ENCODE results near the gene RIT2.
"Not testable (repeated sequence)": the region's sequence is repeated elsewhere in the genome, so short reads cannot be mapped to it uniquely, and the experiment has no call there.

RIT2 gene

DNA sequence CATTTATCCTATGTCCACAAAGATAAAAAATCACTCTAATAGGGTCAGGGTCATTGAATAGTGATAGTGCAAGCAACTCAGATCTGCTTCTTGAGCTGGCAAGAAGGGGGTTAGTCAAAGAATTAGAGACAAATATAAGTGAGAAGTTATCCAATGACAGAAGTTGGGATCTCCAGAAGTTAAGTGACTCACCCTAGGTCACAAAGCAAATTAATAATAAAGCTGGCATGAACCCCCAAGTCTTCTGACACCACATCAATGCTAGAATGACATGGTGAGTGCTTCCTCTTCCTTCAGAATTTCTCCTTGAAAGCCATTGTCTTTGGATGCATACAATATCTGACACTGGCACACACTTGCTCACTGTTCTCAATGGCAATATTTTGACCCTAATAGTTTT, 343.5 kb downstream of the RIT2 start:
- H3K27me3 Mint-ChIP-seq, result no peaks in the 10 kb centered on the region
- H3K9me3 Mint-ChIP-seq, result peaks cover 0 to 8% of the 10 kb centered on the region in 2 donors
- no peak for DNase-seq
- H3K4me3 Mint-ChIP-seq, result no peak overlapping the region
- no peaks in the 10 kb centered on the region for H3K4me1 Mint-ChIP-seq
- H3K27ac Mint-ChIP-seq, result no peak overlapping the region
- no peak for ATAC-seq

DNA sequence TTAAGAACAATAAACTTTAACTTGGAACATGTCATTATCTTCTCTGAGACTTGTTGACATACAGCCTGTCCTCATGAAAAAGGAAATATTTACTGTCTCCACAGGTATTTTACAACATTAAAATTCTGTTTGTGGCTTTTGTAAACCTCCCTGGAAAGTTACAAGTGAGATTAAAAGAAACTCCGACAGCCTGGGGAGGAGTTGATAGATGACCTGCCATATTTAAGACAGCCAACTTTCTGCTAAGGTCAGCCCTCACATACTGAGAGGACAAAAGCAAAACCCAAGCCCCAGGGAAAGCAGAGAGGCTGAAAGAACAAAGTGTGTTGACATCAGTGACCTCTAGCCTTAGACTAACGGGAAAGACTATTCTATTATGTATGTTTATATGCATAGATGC, 350.2 kb downstream of the RIT2 start:
- no peak for DNase-seq
- H3K4me1 Mint-ChIP-seq, result no peaks in the 10 kb centered on the region
- no peaks in the 10 kb centered on the region for H3K27me3 Mint-ChIP-seq
- H3K9me3 Mint-ChIP-seq, result peaks cover 5 to 9% of the 10 kb centered on the region in 2 donors
- H3K4me3 Mint-ChIP-seq, result no peak overlapping the region
- H3K27ac Mint-ChIP-seq, result no peak overlapping the region
- ATAC-seq, result no peak

DNA sequence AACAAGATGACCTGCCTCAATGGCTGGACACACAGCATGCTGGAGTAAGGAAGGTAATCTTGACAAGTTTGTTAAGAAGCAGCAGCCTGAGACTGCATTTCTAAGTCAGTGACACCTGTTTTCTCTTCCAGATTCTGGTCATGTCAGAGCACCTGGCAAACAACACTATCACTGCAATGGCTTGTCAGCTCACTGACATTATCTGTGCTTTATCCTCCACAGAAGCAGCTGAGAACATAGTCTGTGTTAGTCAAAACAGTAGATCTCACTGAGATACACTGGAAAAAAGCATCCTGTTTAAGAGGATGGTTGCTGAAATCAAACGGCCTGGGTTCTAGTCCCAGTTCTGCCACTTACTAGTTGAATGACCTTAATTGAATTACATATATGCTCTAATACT, 355.2 kb downstream of the RIT2 start:
- Mint-ChIP-seq H3K27ac (no peak overlapping the region), H3K27me3 (no peaks in the 10 kb centered on the region), H3K9me3 (peaks cover 7% of the 10 kb centered on the region in 2 donors), H3K4me1 (no peaks in the 10 kb centered on the region), H3K4me3 (no peak overlapping the region)
- ATAC-seq (no peak), DNase-seq (no peak)

DNA sequence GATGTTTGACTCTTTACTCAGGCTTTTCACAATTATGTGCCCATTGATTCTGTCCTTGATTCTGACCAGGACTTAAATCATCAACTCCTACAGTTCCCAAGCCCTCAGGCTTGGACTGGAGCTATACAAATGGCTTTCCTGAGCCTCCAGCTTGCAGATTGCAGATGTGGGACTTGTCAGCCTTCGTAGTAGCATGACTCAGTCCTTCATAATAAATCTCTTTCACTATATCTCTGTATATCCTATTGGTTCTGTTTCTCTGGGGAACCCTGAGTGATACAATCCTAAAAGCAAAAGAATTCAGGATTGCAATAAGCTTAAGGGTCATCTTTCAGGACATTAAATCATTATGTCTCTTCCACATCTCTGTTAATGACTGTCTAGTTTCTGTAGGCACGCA, 356.6 kb downstream of the RIT2 start:
- H3K4me1 Mint-ChIP-seq, result no peaks in the 10 kb centered on the region
- H3K27ac Mint-ChIP-seq, result no peak overlapping the region
- H3K9me3 Mint-ChIP-seq, result peaks cover 7% of the 10 kb centered on the region in 2 donors
- no peak for ATAC-seq
- no peaks in the 10 kb centered on the region for H3K27me3 Mint-ChIP-seq
- no peak for DNase-seq
- H3K4me3 Mint-ChIP-seq, result no peak overlapping the region

DNA sequence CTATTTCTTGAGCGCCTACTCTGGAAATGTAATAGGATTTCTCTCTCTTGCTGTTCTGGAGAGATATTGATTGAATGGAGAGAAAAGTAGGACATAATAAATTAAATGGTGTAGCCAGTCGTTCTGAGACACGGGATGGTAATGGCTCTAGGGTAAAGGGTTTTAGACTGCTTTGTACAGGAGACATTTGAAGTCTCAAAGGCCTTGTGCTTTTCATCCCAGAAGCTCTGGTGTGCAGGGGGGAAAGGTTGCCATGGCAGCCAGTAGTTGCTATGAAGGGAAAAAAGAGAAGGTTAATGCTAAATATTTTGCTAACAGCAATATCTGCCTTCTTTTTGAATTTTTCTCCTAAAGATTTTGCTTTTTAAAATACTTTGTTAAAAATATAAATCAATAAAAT, 359.3 kb downstream of the RIT2 start:
- H3K4me1 Mint-ChIP-seq, result no peaks in the 10 kb centered on the region
- no peak for DNase-seq
- no peak overlapping the region for H3K4me3 Mint-ChIP-seq
- H3K27ac Mint-ChIP-seq, result no peak overlapping the region
- H3K27me3 Mint-ChIP-seq, result no peaks in the 10 kb centered on the region
- H3K9me3 Mint-ChIP-seq, result peaks cover 7% of the 10 kb centered on the region in 2 donors
- ATAC-seq, result no peak

DNA sequence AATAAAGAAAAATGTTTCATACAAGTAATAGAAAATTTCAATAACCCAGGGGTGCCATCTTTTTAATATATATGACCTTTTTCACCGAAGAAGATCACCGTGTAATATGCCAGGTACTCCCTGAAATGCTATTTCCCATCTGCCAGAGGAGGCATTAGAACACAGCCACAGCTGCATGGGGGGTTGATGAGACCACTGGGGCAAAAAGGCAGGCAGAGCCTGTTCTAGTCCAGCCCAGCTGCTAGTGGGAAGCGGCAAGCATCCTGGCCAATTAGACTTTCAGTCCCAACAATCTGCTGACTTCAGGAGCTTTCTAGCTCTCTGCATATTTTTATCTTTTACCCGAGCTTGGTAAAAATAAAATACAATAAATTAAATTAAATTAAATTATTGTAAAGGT, 362.6 kb downstream of the RIT2 start:
- no peak for ATAC-seq
- no peaks in the 10 kb centered on the region for H3K27me3 Mint-ChIP-seq
- H3K27ac Mint-ChIP-seq, result no peak overlapping the region
- no peaks in the 10 kb centered on the region for H3K4me1 Mint-ChIP-seq
- H3K4me3 Mint-ChIP-seq, result no peak overlapping the region
- DNase-seq, result no peak
- peaks cover 0 to 5% of the 10 kb centered on the region in 2 donors for H3K9me3 Mint-ChIP-seq

DNA sequence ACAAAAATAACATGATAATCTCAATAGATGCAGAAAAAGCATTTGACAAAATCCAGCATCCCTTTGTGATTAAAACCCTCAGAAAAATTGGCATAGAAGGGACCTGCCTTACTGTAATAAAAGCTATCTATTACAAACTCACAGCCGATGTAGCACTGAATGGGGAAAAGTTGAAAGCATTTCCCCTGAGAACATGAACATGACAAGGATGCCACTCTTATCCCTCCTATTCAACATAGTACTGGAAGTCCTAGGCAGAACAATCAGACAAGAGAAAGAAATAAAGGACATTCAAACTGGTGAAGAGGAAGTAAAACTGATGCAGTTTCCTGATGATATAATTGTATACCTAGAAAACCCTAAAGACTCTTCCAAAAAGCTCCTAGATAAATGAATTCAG, 368.7 kb downstream of the RIT2 start:
- ATAC-seq, result no peak
- Mint-ChIP-seq H3K4me1 (no peaks in the 10 kb centered on the region), H3K4me3 (no peak overlapping the region), H3K27me3 (no peaks in the 10 kb centered on the region), H3K27ac (no peak overlapping the region), H3K9me3 (peaks cover 0 to 5% of the 10 kb centered on the region in 2 donors)
- DNase-seq, result no peak

DNA sequence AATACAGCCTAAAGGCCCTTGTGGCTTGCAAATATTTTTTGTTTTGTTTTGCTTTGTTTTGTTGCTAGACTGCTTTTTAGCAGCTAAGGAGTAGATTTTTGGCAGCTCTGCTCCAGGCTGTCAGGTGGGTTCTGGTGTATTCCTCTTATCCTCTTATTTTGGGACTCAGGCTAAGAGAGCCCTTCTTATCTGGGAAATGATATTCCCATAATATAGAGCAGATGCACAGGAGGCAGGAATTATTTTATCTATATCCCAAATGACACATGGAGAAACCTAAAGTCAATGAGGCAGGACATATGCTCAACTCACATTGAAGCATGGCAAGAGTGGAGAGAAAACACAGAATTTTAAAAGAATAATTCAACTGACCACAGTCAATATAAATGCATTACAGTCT, 369.6 kb downstream of the RIT2 start:
- Mint-ChIP-seq H3K27ac (no peak overlapping the region), H3K9me3 (peaks cover 0 to 5% of the 10 kb centered on the region in 2 donors), H3K4me3 (no peak overlapping the region), H3K27me3 (no peaks in the 10 kb centered on the region), H3K4me1 (no peaks in the 10 kb centered on the region)
- ATAC-seq, result no peak
- DNase-seq, result no peak

DNA sequence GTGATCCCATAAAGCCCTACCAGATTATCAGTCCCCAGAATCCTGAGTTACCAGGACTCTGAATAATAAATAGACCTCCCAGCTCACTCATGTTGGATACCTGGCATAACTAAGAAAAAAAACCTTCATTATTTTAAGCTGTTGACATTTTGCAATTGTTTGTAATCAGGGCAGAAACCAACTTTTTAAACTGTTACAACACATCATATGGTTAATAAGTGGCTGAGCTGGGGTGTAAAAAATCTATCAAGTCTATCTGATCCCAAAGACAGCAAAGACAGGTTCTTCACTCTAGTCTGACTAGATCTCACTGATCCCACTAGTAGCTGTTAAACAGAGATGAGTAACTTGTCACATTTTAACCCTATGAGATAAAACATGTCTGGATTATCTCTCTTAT, 370.3 kb downstream of the RIT2 start:
- ATAC-seq, result no peak
- Mint-ChIP-seq H3K9me3 (peaks cover 0 to 5% of the 10 kb centered on the region in 2 donors), H3K4me1 (no peaks in the 10 kb centered on the region), H3K27me3 (no peaks in the 10 kb centered on the region), H3K4me3 (no peak overlapping the region), H3K27ac (no peak overlapping the region)
- no peak for DNase-seq

DNA sequence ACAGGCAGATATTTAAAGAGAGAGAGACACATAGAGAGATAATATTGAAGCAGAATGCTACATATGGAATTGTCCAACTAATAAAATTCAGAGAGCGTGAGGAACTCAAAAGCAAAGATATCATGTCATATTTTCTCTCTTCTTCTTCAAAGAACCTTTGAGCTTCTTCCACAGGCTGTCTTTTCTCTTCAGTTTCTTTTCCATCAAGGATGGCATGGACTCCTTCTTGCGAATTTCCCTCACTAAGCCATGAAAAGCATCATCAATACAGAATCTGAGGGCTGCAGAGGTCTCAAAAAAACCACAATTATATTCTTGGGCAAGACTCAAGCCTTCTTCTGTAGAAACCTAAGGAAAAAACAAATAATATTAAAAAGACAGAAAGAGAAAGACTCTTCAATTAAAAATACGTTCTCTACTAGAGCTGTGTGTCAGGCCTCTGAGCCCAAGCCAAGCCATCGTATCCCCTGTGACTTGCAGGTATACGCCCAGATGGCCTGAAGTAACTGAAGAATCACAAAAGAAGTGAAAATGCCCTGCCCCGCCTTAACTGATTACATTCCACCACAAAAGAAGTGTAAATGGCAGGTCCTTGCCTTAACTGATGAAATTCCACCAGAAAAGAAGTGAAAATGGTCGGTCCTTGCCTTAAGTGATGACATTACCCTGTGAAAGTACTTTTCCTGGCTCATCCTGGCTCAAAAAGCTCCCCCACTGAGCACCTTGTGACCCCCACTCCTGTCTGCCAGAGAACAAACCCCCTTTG, 371.9 kb downstream of the RIT2 start:
- no peak for ATAC-seq

DNA sequence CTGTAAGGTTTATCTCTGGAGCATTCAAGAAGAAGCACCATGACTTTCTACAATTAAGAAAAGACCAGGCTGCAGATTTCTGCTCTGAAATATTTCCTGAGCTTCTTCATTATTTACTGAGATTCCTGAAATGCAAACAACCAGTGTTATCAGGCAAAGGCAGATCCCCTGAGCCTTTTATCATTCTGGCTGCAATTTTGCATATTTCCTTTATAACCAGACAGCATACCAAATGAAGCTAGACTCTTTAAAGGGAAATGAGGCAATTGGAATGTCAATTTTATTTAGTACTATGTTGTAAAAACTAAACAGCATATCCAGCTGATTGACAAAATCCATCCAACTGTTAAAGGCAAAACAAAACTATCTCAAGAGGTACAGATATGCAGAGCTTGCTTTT, 372.5 kb downstream of the RIT2 start:
- no peak for ATAC-seq
- H3K4me1 Mint-ChIP-seq, result no peaks in the 10 kb centered on the region
- H3K4me3 Mint-ChIP-seq, result no peak overlapping the region
- H3K9me3 Mint-ChIP-seq, result peaks cover 0 to 6% of the 10 kb centered on the region in 2 donors
- no peak overlapping the region for H3K27ac Mint-ChIP-seq
- H3K27me3 Mint-ChIP-seq, result no peaks in the 10 kb centered on the region
- DNase-seq, result no peak

More for the DNA sequence above, 371.9 kb downstream of the RIT2 start:
- no peaks in the 10 kb centered on the region for H3K4me1 Mint-ChIP-seq
- H3K27me3 Mint-ChIP-seq, result no peaks in the 10 kb centered on the region
- no peak for DNase-seq
- H3K4me3 Mint-ChIP-seq, result no peak overlapping the region
- peaks cover under 1 to 4% of the 10 kb centered on the region in 2 donors for H3K9me3 Mint-ChIP-seq
- no peak overlapping the region for H3K27ac Mint-ChIP-seq

DNA sequence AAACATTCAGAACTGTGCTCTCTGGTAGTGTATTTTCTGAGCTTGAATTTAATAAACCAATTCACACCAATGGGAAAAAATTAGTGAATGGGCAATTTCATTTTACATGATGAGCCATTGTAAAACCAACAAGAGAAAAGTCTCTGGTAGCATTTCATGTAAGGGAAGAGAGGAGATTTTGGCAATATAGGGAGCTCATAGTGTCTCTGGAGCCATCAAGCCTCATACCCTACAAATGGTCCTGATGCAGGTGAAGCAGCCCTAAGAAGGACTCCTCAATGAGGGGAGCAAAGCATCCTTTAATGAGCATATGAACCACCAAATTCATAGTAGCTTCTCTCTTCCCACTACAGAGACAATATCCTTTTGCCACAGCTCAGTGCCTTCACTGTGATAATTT, 373.0 kb downstream of the RIT2 start:
- no peak for DNase-seq
- ATAC-seq, result no peak
- Mint-ChIP-seq H3K9me3 (peaks cover 0 to 11% of the 10 kb centered on the region in 2 donors), H3K4me1 (no peaks in the 10 kb centered on the region), H3K27me3 (no peaks in the 10 kb centered on the region), H3K4me3 (no peak overlapping the region), H3K27ac (no peak overlapping the region)

DNA sequence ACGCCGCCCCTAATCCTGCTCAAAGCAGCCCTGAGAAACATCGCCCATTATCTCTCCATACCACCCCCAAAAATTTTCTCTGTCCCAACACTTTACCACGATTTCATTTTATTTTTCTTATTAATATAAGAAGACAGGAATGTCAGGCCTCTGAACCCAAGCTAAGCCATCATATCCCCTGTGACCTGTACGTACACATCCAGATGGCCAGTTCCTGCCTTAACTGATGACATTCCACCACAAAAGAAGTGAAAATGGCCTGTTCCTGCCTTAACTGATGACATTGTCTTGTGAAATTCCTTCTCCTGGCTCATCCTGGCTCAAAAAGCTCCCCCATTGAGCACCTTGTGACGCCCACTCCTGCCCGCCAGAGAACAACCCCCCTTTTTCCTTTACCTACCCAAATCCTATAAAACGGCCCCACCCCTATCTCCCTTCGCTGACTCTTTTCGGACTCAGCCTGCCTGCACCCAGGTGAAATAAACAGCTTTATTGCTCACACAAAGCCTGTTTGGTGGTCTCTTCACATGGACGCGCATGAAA, 373.6 kb downstream of the RIT2 start:
- not testable (repeated sequence) for DNase-seq, H3K4me3 Mint-ChIP-seq, H3K27ac Mint-ChIP-seq, H3K4me1 Mint-ChIP-seq, H3K27me3 Mint-ChIP-seq, ATAC-seq
- H3K9me3 Mint-ChIP-seq, result peaks cover 0 to 16% of the 10 kb centered on the region in 2 donors

DNA sequence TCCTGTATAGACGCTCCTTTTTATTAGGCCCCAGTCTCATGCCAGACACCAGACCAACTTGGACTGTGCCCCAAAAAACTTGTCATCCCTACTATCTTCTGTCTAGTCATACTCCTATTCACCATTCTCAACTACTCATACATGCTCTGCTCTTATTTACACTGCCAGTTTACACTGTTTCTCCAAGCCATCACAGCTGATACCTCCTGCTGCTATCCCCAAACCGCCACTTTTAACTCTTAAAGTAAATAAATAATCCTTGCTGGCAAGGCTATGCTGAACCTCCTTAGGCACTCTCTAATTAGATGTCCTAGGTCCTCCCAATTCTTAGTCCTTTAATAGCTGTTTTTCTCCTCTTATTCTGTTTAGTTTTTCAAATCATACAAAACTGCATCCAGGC, 374.2 kb downstream of the RIT2 start:
- DNase-seq, H3K4me3 Mint-ChIP-seq, H3K4me1 Mint-ChIP-seq, ATAC-seq, H3K27me3 Mint-ChIP-seq, H3K27ac Mint-ChIP-seq: not testable (repeated sequence)
- H3K9me3 Mint-ChIP-seq, result peaks cover 0 to 16% of the 10 kb centered on the region in 2 donors

DNA sequence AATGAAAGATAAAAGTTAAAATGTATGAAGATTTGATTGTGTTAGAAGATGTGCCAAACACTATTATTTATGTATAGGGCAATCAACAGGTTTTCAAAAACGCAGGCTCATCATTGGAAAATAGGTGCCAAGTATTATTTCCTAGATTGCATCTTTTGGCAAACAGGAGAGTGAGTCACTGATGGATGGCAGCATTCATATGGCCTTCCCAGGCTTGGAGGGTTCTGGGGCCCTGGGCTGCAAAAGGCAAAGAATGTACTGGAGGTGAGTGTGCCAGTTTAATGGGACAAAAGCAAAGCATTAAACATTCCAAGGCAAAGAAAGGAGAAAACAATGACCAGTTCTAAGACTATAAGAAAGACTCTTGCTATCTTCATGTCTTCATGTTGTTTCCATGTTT, 379.4 kb downstream of the RIT2 start:
- H3K27me3 Mint-ChIP-seq, result no peaks in the 10 kb centered on the region
- no peak overlapping the region for H3K27ac Mint-ChIP-seq
- no peak overlapping the region for H3K4me3 Mint-ChIP-seq
- no peak for ATAC-seq
- peaks cover 6 to 21% of the 10 kb centered on the region in 2 donors for H3K9me3 Mint-ChIP-seq
- H3K4me1 Mint-ChIP-seq, result no peaks in the 10 kb centered on the region
- DNase-seq, result no peak

DNA sequence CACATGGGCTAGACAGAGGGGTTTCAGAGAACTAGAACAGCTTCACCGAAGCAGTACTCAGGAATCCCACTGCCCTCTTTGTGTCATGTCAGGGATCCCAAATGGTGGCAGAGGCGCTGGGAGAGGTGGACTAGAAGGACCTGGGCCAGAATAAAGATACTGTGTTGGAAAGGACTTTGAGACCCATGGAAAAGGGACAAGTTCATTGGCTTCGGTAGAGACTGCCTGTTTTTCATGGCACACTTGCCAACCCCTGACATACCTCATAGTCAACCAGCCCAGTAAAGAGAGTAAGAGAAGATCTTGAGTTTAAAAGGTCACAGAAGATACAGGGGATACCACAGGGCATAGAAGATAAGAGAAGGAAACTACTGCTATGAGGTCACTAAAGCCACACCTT, 381.0 kb downstream of the RIT2 start:
- Mint-ChIP-seq H3K9me3 (peaks cover 6 to 21% of the 10 kb centered on the region in 2 donors), H3K4me1 (no peaks in the 10 kb centered on the region), H3K27ac (peak overlapping the region in 1 of 2 donors; percentile 57), H3K27me3 (no peaks in the 10 kb centered on the region), H3K4me3 (no peak overlapping the region)
- no peak for ATAC-seq
- no peak for DNase-seq

DNA sequence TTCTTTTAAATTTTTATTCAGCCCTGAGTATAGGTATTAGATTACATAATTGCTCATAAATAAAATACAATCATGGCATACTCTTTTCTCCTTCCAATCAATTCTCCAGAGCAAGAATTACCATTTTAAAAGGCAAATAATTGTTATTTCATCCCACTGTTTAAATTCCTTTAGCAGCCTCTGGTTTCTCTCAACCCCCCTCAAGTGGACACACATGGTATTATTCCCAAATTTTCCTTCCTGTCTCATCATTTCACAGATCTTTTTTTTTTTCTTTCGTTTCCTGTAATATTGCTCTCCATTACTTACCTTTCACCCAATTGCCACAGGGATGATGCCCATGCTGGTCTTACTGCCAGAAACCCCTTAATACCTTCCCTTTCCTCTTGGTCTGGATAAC, 385.2 kb downstream of the RIT2 start:
- DNase-seq (no peak), ATAC-seq (no peak)
- no peaks in the 10 kb centered on the region for H3K27me3 Mint-ChIP-seq
- H3K4me1 Mint-ChIP-seq, result no peaks in the 10 kb centered on the region
- no peak overlapping the region for H3K27ac Mint-ChIP-seq
- H3K4me3 Mint-ChIP-seq, result no peak overlapping the region
- peaks cover 6 to 14% of the 10 kb centered on the region in 2 donors for H3K9me3 Mint-ChIP-seq
